LNCAP (cell line): ENCODE results near the gene HPCAL1.

ENCODE experiments used
- TF ChIP-seq, protein P1 (sequence below): fragments of 450-650 bp; IDR thresholded peaks from 2 replicates; pipeline ENCODE4 v1.5.1; 2017; ENCODE audit warnings: mild to moderate bottlenecking

HPCAL1 gene

DNA sequence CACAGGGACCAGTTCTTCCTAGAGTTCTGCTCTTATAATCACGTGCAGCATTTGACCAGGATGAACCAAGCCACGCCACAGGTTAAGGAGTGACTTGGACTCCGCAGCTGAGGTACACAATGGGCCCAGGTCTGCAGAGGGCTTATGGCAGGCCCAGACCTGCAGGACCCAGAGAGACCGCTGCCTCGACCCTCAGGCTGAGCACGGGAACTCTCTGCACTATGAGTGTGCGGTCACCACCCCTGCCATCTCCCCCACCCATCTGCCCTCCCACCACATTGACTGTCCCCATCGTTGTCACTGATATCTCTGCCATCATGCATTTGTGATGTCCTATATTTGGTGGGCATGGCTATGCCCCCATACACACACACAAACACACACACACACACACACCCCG, 45.7 kb upstream of the HPCAL1 start:
- TF ChIP-seq, protein P1, sequence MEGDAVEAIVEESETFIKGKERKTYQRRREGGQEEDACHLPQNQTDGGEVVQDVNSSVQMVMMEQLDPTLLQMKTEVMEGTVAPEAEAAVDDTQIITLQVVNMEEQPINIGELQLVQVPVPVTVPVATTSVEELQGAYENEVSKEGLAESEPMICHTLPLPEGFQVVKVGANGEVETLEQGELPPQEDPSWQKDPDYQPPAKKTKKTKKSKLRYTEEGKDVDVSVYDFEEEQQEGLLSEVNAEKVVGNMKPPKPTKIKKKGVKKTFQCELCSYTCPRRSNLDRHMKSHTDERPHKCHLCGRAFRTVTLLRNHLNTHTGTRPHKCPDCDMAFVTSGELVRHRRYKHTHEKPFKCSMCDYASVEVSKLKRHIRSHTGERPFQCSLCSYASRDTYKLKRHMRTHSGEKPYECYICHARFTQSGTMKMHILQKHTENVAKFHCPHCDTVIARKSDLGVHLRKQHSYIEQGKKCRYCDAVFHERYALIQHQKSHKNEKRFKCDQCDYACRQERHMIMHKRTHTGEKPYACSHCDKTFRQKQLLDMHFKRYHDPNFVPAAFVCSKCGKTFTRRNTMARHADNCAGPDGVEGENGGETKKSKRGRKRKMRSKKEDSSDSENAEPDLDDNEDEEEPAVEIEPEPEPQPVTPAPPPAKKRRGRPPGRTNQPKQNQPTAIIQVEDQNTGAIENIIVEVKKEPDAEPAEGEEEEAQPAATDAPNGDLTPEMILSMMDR, result no peak

DNA sequence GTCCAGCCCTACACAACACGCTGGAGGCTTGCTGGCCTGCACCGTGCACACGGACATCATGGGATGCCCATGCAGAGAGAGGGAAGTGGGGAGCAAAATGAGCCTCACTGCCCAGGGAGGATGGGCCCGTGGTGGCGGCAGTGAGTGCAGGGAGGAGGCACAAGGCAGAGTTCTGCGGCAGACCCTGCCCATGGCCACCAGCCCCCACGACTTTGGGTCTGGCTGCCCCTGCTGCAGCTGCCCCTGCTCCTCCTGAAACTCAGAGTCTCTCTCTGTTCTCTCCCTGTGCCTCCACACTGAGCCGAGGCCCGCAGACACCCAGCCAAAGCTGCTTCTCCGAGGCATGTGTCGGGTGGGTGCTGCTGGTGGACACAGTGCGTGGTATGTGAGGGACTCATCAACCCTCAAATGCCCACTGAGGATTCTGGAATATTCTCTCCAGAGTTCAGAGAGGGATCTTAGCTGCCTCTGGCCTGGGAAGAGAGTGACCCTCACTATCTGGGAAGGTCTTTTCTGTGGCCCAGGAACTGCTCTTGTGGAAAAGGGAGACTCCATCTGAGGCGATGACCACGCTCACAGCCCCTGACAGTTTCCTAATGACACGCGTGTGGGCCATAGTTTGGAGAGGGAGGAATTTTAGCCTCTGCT, 45.1 kb upstream of the HPCAL1 start:
- TF ChIP-seq, protein P1, result no peak

DNA sequence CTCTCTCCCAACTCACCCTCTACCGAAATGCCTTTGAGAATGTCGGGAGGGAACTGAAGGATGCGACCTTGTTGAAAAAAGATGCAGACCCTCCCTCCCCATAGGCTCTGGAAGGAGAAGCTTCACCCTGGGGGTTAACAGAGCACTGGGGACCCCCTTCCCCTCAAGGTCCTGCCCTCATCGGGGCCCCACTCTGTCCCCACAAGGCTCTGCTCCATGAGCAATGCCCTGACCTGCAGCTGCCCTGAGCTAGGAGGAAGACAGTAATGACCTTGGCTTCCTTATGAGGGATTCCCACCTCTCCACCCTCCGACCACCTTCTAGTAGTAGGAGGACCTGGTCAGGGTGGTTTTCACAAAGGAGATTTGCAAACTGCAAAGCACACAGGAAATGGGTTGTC, 44.4 kb upstream of the HPCAL1 start:
- TF ChIP-seq, protein P1, result no peak

DNA sequence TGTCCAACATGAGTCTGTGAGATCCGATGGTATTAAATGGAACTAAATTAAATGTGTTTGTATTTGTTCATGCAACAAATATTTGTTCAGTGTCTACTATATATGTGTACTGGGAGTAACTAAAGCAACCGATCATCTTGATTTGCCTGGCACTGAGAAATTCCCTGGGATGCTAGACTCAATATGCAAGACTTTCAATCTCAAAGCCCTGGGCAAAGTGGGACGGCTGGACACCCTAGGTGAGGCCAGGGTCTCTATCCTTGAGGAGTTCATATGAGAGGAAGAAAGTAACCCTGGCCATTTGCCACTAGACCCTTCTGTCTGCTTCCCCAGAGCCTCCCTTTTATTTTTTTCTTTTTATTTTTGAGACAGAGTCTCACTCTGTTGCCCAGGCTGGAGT, 44.0 kb upstream of the HPCAL1 start:
- TF ChIP-seq, protein P1, result no peak

- TF ChIP-seq, protein P1, result no peak
Measured at GRCh38 chr2:10260130-10260529, 42.6 kb upstream of the HPCAL1 start.

- TF ChIP-seq, protein P1, result no peak
Measured at GRCh38 chr2:10264506-10265328, 38.0 kb upstream of the HPCAL1 start.

GRCh38 chr2:10265329-10266132, 37.2 kb upstream of the HPCAL1 start:
- TF ChIP-seq, protein P1, result no peak
